ENCODE measurements around the gene PPP3CB. TPM values are rescaled to one million over a fixed set of nuclear protein-coding genes. Genes with fewer than 3 reads are reported as not detected.

The PPP3CB gene
- total and polyA plus RNA-seq, 2 experiments from 2014 or later, result 11.8 to 41.4 TPM

DNA sequence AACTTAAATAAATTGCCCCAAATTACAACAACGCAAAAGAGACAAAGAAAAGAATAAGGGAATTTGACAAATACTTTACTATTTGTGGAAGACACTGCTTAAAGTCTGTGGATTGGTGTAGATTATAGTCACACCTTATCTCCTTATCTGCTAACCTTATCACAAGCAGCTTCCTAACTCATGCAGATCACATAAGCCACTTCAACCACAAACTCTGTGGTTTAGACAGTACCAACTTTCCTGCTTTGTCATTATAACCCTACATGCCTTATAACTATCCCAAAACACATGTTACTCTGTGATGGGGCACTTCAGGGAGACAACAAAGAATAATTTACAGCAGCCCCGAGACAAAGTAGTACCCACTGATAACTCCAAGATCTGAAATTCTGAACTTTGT, 41.5 kb upstream of the PPP3CB start:
- no peak overlapping the region for H3K4me3 ChIP-seq
- no peak overlapping the region for H3K27ac ChIP-seq
- H3K36me3 ChIP-seq (replicated peaks; ENCODE audit: insufficient read depth, low read depth), result no peaks in the 10 kb centered on the region
- H3K4me1 ChIP-seq (ENCODE audit: insufficient read depth), result no peaks in the 10 kb centered on the region
- no peaks in the 10 kb centered on the region for H3K79me2 ChIP-seq
- H3K27me3 ChIP-seq, result no peaks in the 10 kb centered on the region
- TF ChIP-seq, protein P1, sequence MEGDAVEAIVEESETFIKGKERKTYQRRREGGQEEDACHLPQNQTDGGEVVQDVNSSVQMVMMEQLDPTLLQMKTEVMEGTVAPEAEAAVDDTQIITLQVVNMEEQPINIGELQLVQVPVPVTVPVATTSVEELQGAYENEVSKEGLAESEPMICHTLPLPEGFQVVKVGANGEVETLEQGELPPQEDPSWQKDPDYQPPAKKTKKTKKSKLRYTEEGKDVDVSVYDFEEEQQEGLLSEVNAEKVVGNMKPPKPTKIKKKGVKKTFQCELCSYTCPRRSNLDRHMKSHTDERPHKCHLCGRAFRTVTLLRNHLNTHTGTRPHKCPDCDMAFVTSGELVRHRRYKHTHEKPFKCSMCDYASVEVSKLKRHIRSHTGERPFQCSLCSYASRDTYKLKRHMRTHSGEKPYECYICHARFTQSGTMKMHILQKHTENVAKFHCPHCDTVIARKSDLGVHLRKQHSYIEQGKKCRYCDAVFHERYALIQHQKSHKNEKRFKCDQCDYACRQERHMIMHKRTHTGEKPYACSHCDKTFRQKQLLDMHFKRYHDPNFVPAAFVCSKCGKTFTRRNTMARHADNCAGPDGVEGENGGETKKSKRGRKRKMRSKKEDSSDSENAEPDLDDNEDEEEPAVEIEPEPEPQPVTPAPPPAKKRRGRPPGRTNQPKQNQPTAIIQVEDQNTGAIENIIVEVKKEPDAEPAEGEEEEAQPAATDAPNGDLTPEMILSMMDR (IDR thresholded peaks at IDR 0.05; ENCODE audit: poor library complexity), result no peak
- no peak for TF ChIP-seq EZH2phosphoT487 (IDR thresholded peaks at IDR 0.05; ENCODE audit: low read depth, severe bottlenecking, unreplicated experiment)
- TF ChIP-seq EZH2 (IDR thresholded peaks at IDR 0.05; ENCODE audit: borderline replicate concordance), result no peak
- no peaks in the 10 kb centered on the region for H3K9me2 ChIP-seq (replicated peaks; ENCODE audit: insufficient read depth)
- H3K9me3 ChIP-seq (ENCODE audit: low read depth), result no peaks in the 10 kb centered on the region
- no peak overlapping the region for H2AFZ ChIP-seq
- H4K20me1 ChIP-seq (ENCODE audit: insufficient read depth, poor library complexity, severe bottlenecking), result no peaks in the 10 kb centered on the region
- 79% methylated on average over 2 of the region's 2 CpGs for WGBS (ENCODE audit: low lambda C conversion rate, missing lambda C conversion rate)
- no peak for DNase-seq (ENCODE audit: low spot score)
- H3K4me2 ChIP-seq, result no peak overlapping the region

DNA sequence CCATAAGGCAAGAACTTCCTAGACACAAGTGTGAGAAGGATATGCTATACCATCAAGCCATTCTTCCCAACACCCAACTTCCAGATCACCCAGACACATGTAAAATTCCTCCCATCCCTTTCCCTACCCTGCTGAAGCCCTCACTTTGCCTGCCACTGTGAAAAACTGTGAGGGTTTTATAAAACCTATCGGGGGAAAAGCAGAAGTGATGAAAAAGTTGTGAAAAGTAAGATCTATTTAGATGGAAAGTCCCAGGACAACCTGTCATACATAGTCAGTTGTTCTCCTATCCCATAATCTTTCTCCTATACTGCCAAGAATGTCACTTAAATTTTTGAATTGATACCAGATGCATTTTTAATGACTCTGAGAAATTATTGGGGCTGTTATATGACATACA, 39.0 kb upstream of the PPP3CB start:
- no peaks in the 10 kb centered on the region for H3K79me2 ChIP-seq
- no peaks in the 10 kb centered on the region for H3K9me3 ChIP-seq (ENCODE audit: low read depth)
- no peaks in the 10 kb centered on the region for H3K4me1 ChIP-seq (ENCODE audit: insufficient read depth)
- H3K36me3 ChIP-seq (replicated peaks; ENCODE audit: insufficient read depth, low read depth), result no peaks in the 10 kb centered on the region
- no peak overlapping the region for H2AFZ ChIP-seq
- H3K4me3 ChIP-seq, result no peak overlapping the region
- TF ChIP-seq EZH2 (IDR thresholded peaks at IDR 0.05; ENCODE audit: borderline replicate concordance) (no peak), EZH2phosphoT487 (IDR thresholded peaks at IDR 0.05; ENCODE audit: low read depth, severe bottlenecking, unreplicated experiment) (no peak)
- TF ChIP-seq, protein P1 (IDR thresholded peaks at IDR 0.05; ENCODE audit: poor library complexity), result no peak
- no peak for DNase-seq (ENCODE audit: low spot score)
- no peak overlapping the region for H3K4me2 ChIP-seq
- WGBS (ENCODE audit: low lambda C conversion rate, missing lambda C conversion rate), result 91% methylated on average over 1 of the region's 1 CpG
- no peak overlapping the region for H3K27ac ChIP-seq
- no peaks in the 10 kb centered on the region for H3K9me2 ChIP-seq (replicated peaks; ENCODE audit: insufficient read depth)
- H3K27me3 ChIP-seq, result no peaks in the 10 kb centered on the region
- no peaks in the 10 kb centered on the region for H4K20me1 ChIP-seq (ENCODE audit: insufficient read depth, poor library complexity, severe bottlenecking)

DNA sequence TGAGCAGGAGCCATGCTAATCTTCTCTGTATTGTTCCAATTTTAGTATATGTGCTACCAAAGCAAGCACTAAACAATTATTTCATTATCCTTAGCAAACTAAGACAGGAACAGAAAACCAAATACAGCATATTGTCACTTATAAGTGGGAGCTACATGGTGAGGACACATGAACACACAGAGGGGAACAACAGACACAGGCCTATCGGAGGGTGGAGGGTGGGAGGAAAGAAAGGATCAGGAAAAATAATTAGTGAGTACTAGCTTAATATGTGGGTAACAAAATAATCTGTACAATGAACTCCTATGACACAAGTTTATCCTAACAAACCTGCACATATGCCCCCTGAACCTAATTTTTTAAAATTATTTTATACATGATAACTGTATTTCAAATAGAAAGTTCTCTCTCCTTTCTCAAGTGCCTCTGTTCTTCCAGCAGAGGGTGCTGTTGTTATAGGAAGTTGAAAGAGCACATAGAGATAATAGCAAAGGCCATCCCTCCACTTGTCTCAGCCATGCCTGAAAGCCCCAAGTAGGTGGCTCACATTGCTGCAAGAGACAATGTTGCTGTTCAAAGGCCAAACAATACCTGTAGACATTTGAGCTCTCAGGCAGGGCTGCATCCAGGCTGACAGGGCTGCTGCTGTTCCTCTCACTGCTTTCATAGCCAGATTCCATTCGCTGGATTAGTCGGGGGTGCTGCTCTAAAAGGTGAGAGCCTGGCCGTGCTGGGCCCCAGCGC, 33.4 kb upstream of the PPP3CB start:
- TF ChIP-seq, protein P1 (IDR thresholded peaks at IDR 0.05; ENCODE audit: poor library complexity), result peak; percentile 90
- no peak for TF ChIP-seq EZH2 (IDR thresholded peaks at IDR 0.05; ENCODE audit: borderline replicate concordance)
- no peak for TF ChIP-seq EZH2phosphoT487 (IDR thresholded peaks at IDR 0.05; ENCODE audit: low read depth, severe bottlenecking, unreplicated experiment)
- no peaks in the 10 kb centered on the region for H3K36me3 ChIP-seq (replicated peaks; ENCODE audit: insufficient read depth, low read depth)
- H3K4me1 ChIP-seq (ENCODE audit: insufficient read depth), result no peaks in the 10 kb centered on the region
- no peak overlapping the region for H3K4me2 ChIP-seq
- H3K27ac ChIP-seq, result no peak overlapping the region
- H3K9me2 ChIP-seq (replicated peaks; ENCODE audit: insufficient read depth), result no peaks in the 10 kb centered on the region
- H3K4me3 ChIP-seq, result no peak overlapping the region
- H2AFZ ChIP-seq, result no peak overlapping the region
- DNase-seq (ENCODE audit: low spot score), result peak; percentile 90
- H4K20me1 ChIP-seq (ENCODE audit: insufficient read depth, poor library complexity, severe bottlenecking), result no peaks in the 10 kb centered on the region
- H3K9me3 ChIP-seq (ENCODE audit: low read depth), result no peaks in the 10 kb centered on the region
- no peaks in the 10 kb centered on the region for H3K27me3 ChIP-seq
- 95% methylated on average over 5 of the region's 5 CpGs for WGBS (ENCODE audit: low lambda C conversion rate, missing lambda C conversion rate)
- no peaks in the 10 kb centered on the region for H3K79me2 ChIP-seq
